K562 (cell line): ENCODE measurements around the gene TIAL1. TPM values are rescaled to one million over a fixed set of nuclear protein-coding genes. Genes with fewer than 3 reads are reported as not detected.
A peak's percentile ranks its signal among the peaks of the same experiment; 100 is the strongest.

Experiments
- ATAC-seq: fragments of 200-7000 bp; cut with Tn5 transposase; 3 replicates; pipeline ENCODE4 v1.9.1; 2020; ENCODE audit warnings: moderate library complexity
- BruUV-seq: library from RNA; stranded (reverse); fragments of 400-500 nt; replicated peaks from 2 replicates; lab custom pipeline; 2021; lab: Mats Ljungman, UMichigan
- CTCF ChIA-PET: fragments of 300-600 bp; formaldehyde crosslinking; extraction: SDS; loops from one replicate; lab custom pipeline; 2021; ENCODE audit warnings: low intra/inter-chr PET ratio; lab: Yijun Ruan, JAX
- POLR2A ChIA-PET: fragments of 300-600, 350-650 bp; sonication (Branson Sonifier 250); formaldehyde crosslinking; extraction: SDS; loops from one replicate; lab custom pipeline; 2021; ENCODE audit warnings: antibody characterized with exemption, inconsistent platforms; lab: Yijun Ruan, JAX
- DNase-seq, 4 experiments: peaks; one replicate each; pipeline versions ENCODE4 v3.0.0 to v3.0.0-alpha.2; 2011 to 2018; ENCODE audit warnings: low spot score in 3 of 4, mixed read lengths in 3 of 4; ENCODE audit errors: extremely low read depth in 1 of 4
- FAIRE-seq: peaks from 2 replicates; lab custom pipeline; 2011; peaks lifted over from hg19 to GRCh38; lab: Jason Lieb, UNC
- H2AFZ ChIP-seq: 2 replicates; pipeline ENCODE4 v1.6.0; 2011; ENCODE audit warnings: low read depth, low read length, control low read depth, inconsistent platforms
- H3K27ac ChIP-seq: fragments of 200-600 bp; 3 replicates; pipeline ENCODE4 v1.8.0; 2011; ENCODE audit warnings: low read depth, mild to moderate bottlenecking, control low read depth, inconsistent platforms, low read length, moderate library complexity, mixed read lengths; ENCODE audit errors: extremely low read depth
- H3K27me3 ChIP-seq, 2 experiments: fragments of 300-600 bp in 1 of 2; 2 replicates in 1 of 2; 3 replicates in 1 of 2; pipeline versions ENCODE4 v1.6.0 to v1.8.0; 2011; ENCODE audit warnings: inconsistent platforms in 2 of 2, low read length in 2 of 2, mild to moderate bottlenecking in 1 of 2, mixed read lengths in 1 of 2, moderate library complexity in 1 of 2; ENCODE audit not compliant: control insufficient read depth in 2 of 2, insufficient read depth in 2 of 2
- H3K36me3 ChIP-seq: fragments of 300-600 bp; 3 replicates; pipeline ENCODE4 v1.8.0; 2011; ENCODE audit warnings: mild to moderate bottlenecking, low read length, inconsistent platforms; ENCODE audit not compliant: control insufficient read depth, insufficient read depth
- H3K4me1 ChIP-seq, 2 experiments: fragments of 200-600 bp in 1 of 2; replicated peaks in 1 of 2; 2 replicates in 1 of 2; 3 replicates in 1 of 2; pipeline versions ENCODE4 v1.5.1 to v1.8.0; 2011; ENCODE audit warnings: inconsistent platforms in 2 of 2, low read length in 2 of 2, mild to moderate bottlenecking in 1 of 2, mixed read lengths in 1 of 2, moderate library complexity in 1 of 2; ENCODE audit not compliant: control insufficient read depth in 2 of 2, insufficient read depth in 2 of 2
- H3K4me2 ChIP-seq: 2 replicates; pipeline ENCODE4 v1.6.1; 2011; ENCODE audit warnings: low read length, control low read depth, inconsistent platforms, mixed read lengths; ENCODE audit not compliant: insufficient read depth
- H3K4me3 ChIP-seq: fragments of 200-600 bp; sonication (generic), shearing (Covaris generic); 2 replicates; pipeline ENCODE4 v1.5.1; 2016; ENCODE audit warnings: control low read depth, inconsistent platforms
- H3K79me2 ChIP-seq: fragments of 200-600 bp; 3 replicates; pipeline ENCODE4 v1.8.0; 2011; ENCODE audit warnings: low read length, inconsistent platforms; ENCODE audit not compliant: control insufficient read depth, insufficient read depth
- H3K9ac ChIP-seq, 2 experiments: 2 replicates each; pipeline versions ENCODE4 v1.6.0 to v1.6.1; 2011; ENCODE audit warnings: low read depth in 2 of 2, low read length in 2 of 2, control low read depth in 1 of 2, inconsistent platforms in 1 of 2, mild to moderate bottlenecking in 1 of 2, mixed read lengths in 1 of 2; ENCODE audit not compliant: insufficient read depth in 1 of 2
- H3K9me1 ChIP-seq: one replicate; pipeline ENCODE4 v1.6.0; 2011; ENCODE audit warnings: inconsistent platforms, mild to moderate bottlenecking, low read length, moderate library complexity; ENCODE audit not compliant: control insufficient read depth, insufficient read depth
- H3K9me3 ChIP-seq: replicated peaks from 2 replicates; pipeline ENCODE4 v1.5.1; 2011; ENCODE audit warnings: low read depth, low read length, inconsistent platforms; ENCODE audit not compliant: control insufficient read depth, insufficient read depth
- H4K20me1 ChIP-seq: replicated peaks from 2 replicates; pipeline ENCODE4 v1.6.1; 2011; ENCODE audit warnings: low read length, inconsistent platforms, mixed read lengths; ENCODE audit not compliant: control insufficient read depth, insufficient read depth
- BACH1 ChIP-seq: fragments of 200-800 bp; sonication (Bioruptor generic); IDR thresholded peaks from 2 replicates; pipeline ENCODE4 v1.6.1; 2016; ENCODE audit warnings: missing genetic modification characterization, missing compliant biosample characterization
- BRCA1 ChIP-seq, 2 experiments: fragments of 450-650 bp in 1 of 2; sonication (generic) in 1 of 2; formaldehyde crosslinking in 1 of 2; IDR thresholded peaks; 2 replicates each; pipeline versions ENCODE4 v1.5.0 to v1.6.1; 2017 to 2020; ENCODE audit warnings: mild to moderate bottlenecking in 1 of 2, missing genetic modification reagents in 1 of 2
- ELF1 ChIP-seq: fragments of 200-800 bp; sonication (Bioruptor generic); IDR thresholded peaks from 2 replicates; pipeline ENCODE4 v1.6.1; 2016; ENCODE audit warnings: missing genetic modification characterization, missing compliant biosample characterization
- FOXJ3 ChIP-seq: sonication (generic); formaldehyde crosslinking; IDR thresholded peaks from 2 replicates; pipeline ENCODE4 v1.4.0; 2020; ENCODE audit warnings: mild to moderate bottlenecking, missing genetic modification reagents
- FUS ChIP-seq: fragments of 200-400 bp; formaldehyde crosslinking; optimal IDR thresholded peaks from 2 replicates; pipeline ENCODE3; 2017; ENCODE audit warnings: low read depth, low read length
- HDAC2 ChIP-seq: fragments of 450-650 bp; IDR thresholded peaks from 2 replicates; pipeline ENCODE4 v1.6.1; 2016; ENCODE audit warnings: mild to moderate bottlenecking
- MYBL2 ChIP-seq, 2 experiments: fragments of 450-650 bp in 1 of 2; sonication (generic) in 1 of 2; formaldehyde crosslinking in 1 of 2; IDR thresholded peaks; 2 replicates each; pipeline versions ENCODE4 v1.6.1 to v1.8.1; 2017 to 2022; ENCODE audit warnings: borderline replicate concordance in 1 of 2, inconsistent platforms in 1 of 2, low read depth in 1 of 2, mild to moderate bottlenecking in 1 of 2, missing genetic modification reagents in 1 of 2, moderate library complexity in 1 of 2
- NFXL1 ChIP-seq: fragments of 450-650 bp; formaldehyde crosslinking; IDR thresholded peaks from 2 replicates; pipeline ENCODE4 v1.4.0; 2021; ENCODE audit warnings: mild to moderate bottlenecking
- NFYB ChIP-seq: IDR thresholded peaks from 2 replicates; pipeline ENCODE4 v1.6.1; 2011; ENCODE audit warnings: mild to moderate bottlenecking, moderate library complexity; ENCODE audit not compliant: insufficient read length; ENCODE audit errors: extremely low read depth
- NONO ChIP-seq, 2 experiments: fragments of 200-400 bp in 1 of 2; fragments of 450-650 bp in 1 of 2; formaldehyde crosslinking in 1 of 2; IDR thresholded peaks; 2 replicates each; pipeline ENCODE4 v1.6.1; 2017; ENCODE audit warnings: low read depth in 2 of 2, mild to moderate bottlenecking in 2 of 2, moderate library complexity in 2 of 2, low read length in 1 of 2
- RB1 ChIP-seq: fragments of 450-650 bp; IDR thresholded peaks from 2 replicates; pipeline ENCODE4 v1.6.1; 2017; ENCODE audit warnings: low read depth, mild to moderate bottlenecking
- TEAD4 ChIP-seq, 2 experiments: sonication (generic) in 1 of 2; formaldehyde crosslinking in 1 of 2; IDR thresholded peaks; 2 replicates each; pipeline versions ENCODE4 v1.6.1 to v1.8.0; 2012 to 2022; ENCODE audit warnings: borderline replicate concordance in 1 of 2, inconsistent platforms in 1 of 2, low read length in 1 of 2, mild to moderate bottlenecking in 1 of 2, missing genetic modification reagents in 1 of 2
- ZEB2 ChIP-seq: fragments of 450-650 bp; IDR thresholded peaks from 2 replicates; pipeline ENCODE4 v1.6.1; 2016
- ZNF436 ChIP-seq: fragments of 250-450, 450-650 bp; sonication (Bioruptor Pico); formaldehyde crosslinking; IDR thresholded peaks from 2 replicates; pipeline ENCODE4 v1.7.0; 2020; ENCODE audit warnings: mild to moderate bottlenecking
- ZNF445 ChIP-seq: fragments of 250-450 bp; sonication (Bioruptor Pico); IDR thresholded peaks from 2 replicates; pipeline ENCODE4 v1.4.0; 2020; ENCODE audit warnings: low read depth, mild to moderate bottlenecking, moderate library complexity
- WGBS: fragments of 100-300 bp; shearing (Covaris generic); methylation state at CpG from one replicate; pipeline ENCODE4 v1.1.6; 2016; ENCODE audit warnings: low coverage, mixed read lengths; ENCODE audit not compliant: insufficient coverage; ENCODE audit errors: missing lambda C conversion rate; 5-methylcytosine and 5-hydroxymethylcytosine counted together
- in situ Hi-C: fragments of 300-500 bp; cut with MboI; formaldehyde crosslinking; loops from 4 replicates; pipeline ENCODE4 v1.15.0; 2018; ENCODE audit warnings: inconsistent platforms, mixed read lengths
- intact Hi-C: fragments of 100-400 bp; cut with micrococcal nuclease; formaldehyde crosslinking; loops from 2 replicates; pipeline ENCODE4 v1.14.2; 2022
- polyA plus RNA-seq, 8 experiments: library from polyadenylated mRNA; depleted of rRNA in 4 of 8; stranded (reverse) in 5 of 8; unstranded in 3 of 8; fragments of >200 nt; fragmentation: Nextera tagmentation in 2 of 8; fragmentation: Illumina TruSeq in 1 of 8; extraction: Ambion mirVana in 2 of 8; extraction: Trizol in 1 of 8; gene quantifications; 2 replicates each; pipeline versions ENCODE4 v1.2.1 to v1.2.3, GENCODE V29; 2011 to 2014; ENCODE audit warnings: inconsistent platforms in 1 of 8, missing spikeins in 1 of 8
- total RNA-seq, 7 experiments: library from RNA; depleted of rRNA in 6 of 7; stranded (reverse); fragments of >200 nt in 6 of 7; fragmentation: Illumina TruSeq in 2 of 7; extraction: Trizol in 2 of 7; gene quantifications; 2 replicates each; pipeline versions ENCODE4 v1.2.1 to v1.2.3, GENCODE V29; 2011 to 2021; ENCODE audit warnings: low replicate concordance in 1 of 7

Gene TIAL1
- total and polyA plus RNA-seq, 9 of the 15 experiments (the other 6 are each of a cell fraction or from before 2014, with no cell fraction given): 22.5 to 126 (median 58.2) TPM

- H3K79me2 ChIP-seq: no peaks in the 10 kb centered on the region
- H3K27me3 ChIP-seq: no peaks in the 10 kb centered on the region
- H3K9me3 ChIP-seq: peaks cover 2% of the 10 kb centered on the region
- POLR2A ChIA-PET: interaction anchor here (0.8 kb wide), 1 partner anchor 18 kb away, joined by 3 read pairs; no protein-coding TSS in a partner anchor
- H3K27ac ChIP-seq: no peak overlapping the region
- FAIRE-seq: no peak
- no peak for TF ChIP-seq NFYB
- no peak for TF ChIP-seq NONO (IDR thresholded peaks at IDR 0.05; ENCODE audit: low read depth in 2 of 2, low read length in 1 of 2)
- no peak for TF ChIP-seq TEAD4 (IDR thresholded peaks at IDR 0.05; ENCODE audit: low read length)
- TF ChIP-seq TEAD4 (CRISPR knock-in tag; IDR thresholded peaks at IDR 0.05; ENCODE audit: borderline replicate concordance): no peak
- no peak for TF ChIP-seq BACH1
- no peak for TF ChIP-seq HDAC2
- no peak for TF ChIP-seq RB1
- TF ChIP-seq BRCA1 (IDR thresholded peaks at IDR 0.05): no peak
- TF ChIP-seq BRCA1 (CRISPR knock-in tag; IDR thresholded peaks at IDR 0.05): no peak
- no peak for TF ChIP-seq NFXL1 (CRISPR knock-in tag)
- no peak for TF ChIP-seq ZNF445
- no peak for TF ChIP-seq ELF1 (tag)
- no peak for TF ChIP-seq MYBL2 (IDR thresholded peaks at IDR 0.05; ENCODE audit: low read depth)
- TF ChIP-seq MYBL2 (CRISPR knock-in tag; IDR thresholded peaks at IDR 0.05; ENCODE audit: borderline replicate concordance): no peak
- TF ChIP-seq ZNF436: no peak
- TF ChIP-seq FUS: no peak
- no peak for TF ChIP-seq ZEB2
- no peak for TF ChIP-seq FOXJ3 (CRISPR knock-in tag)
- TF ChIP-seq, all 486 proteins: peak for 0
- 53% methylated on average over 13 of the region's 15 CpGs for WGBS
- Histone ChIP-seq H4K20me1 (no peaks in the 10 kb centered on the region), H2AFZ (no peak overlapping the region), H3K36me3 (no peaks in the 10 kb centered on the region), H3K4me2 (no peak overlapping the region), H3K4me3 (no peak overlapping the region), H3K9me1 (no peaks in the 10 kb centered on the region), H3K4me1 (no peaks in the 10 kb centered on the region), H3K9ac (no peak overlapping the region)
- BruUV-seq: no TSS peak
- ATAC-seq (0 out of 3 replicates have a peak, but pooled peaks have one; percentile 36), DNase-seq (no peak)
- CTCF ChIA-PET: no interaction called here
- intact Hi-C loops: no loop called here
- in situ Hi-C loops: no loop called here
Observed at GRCh38 chr10:119643306-119644204, 46.8 kb upstream of the TIAL1 start.
